Posterior vena cava (tissue), 2 donors: ENCODE results near the gene RFLNA. TPM values are rescaled to one million over a fixed set of nuclear protein-coding genes. Genes with fewer than 3 reads are reported as not detected.

Experiments used
- DNase-seq: peaks from one replicate; pipeline ENCODE4 v3.0.0-alpha.2; 2020; ENCODE audit warnings: low spot score
- intact Hi-C, 2 donors: fragments of 100-400 bp; cut with DNase I; formaldehyde crosslinking; loops; one replicate each; pipeline versions ENCODE4 v1.14.1 to v1.14.2; 2022 to 2023
- total RNA-seq, 2 donors: library from RNA; stranded (reverse); fragmentation: NEBNext Ultra II Directional; extraction: Animal tissue kit (Norgen Biotek cat#: 25700); gene quantifications; one replicate each; pipeline ENCODE4 v1.2.1, GENCODE V29; 2021
- donor health status: DM: yes; HTN: yes; CAD: no.
- donor health status: DM: yes; HTN: yes; CAD: no.

The RFLNA gene
- total RNA-seq, 2 donors from 2014 or later: 0.97 to 1.2 TPM

GRCh38 chr12:124328636-124329035, 33.7 kb downstream of the RFLNA start:
- no peak for DNase-seq
- intact Hi-C loops: no loop called here

- intact Hi-C loops: no loop called here
- no peak for DNase-seq
Measured at GRCh38 chr12:124332058-124332672, 37.3 kb downstream of the RFLNA start.

- intact Hi-C loops: no loop called here
- no peak for DNase-seq
Measured at GRCh38 chr12:124332900-124333299, 38.0 kb downstream of the RFLNA start.

GRCh38 chr12:124333724-124334123, 38.8 kb downstream of the RFLNA start:
- no peak for DNase-seq
- intact Hi-C loops: no loop called here

- intact Hi-C loops: no loop called here
- DNase-seq: no peak
Measured at GRCh38 chr12:124334266-124334665, 39.4 kb downstream of the RFLNA start.

- no peak for DNase-seq
- intact Hi-C loops: no loop called here
Measured at GRCh38 chr12:124334976-124335375, 40.1 kb downstream of the RFLNA start.

GRCh38 chr12:124335426-124336183, 40.7 kb downstream of the RFLNA start:
- intact Hi-C loops: no loop called here

GRCh38 chr12:124336184-124336437, 41.2 kb downstream of the RFLNA start:
- no peak for DNase-seq

More at GRCh38 chr12:124335426-124336183, 40.7 kb downstream of the RFLNA start:
- DNase-seq: no peak

GRCh38 chr12:124336742-124337520, 42.0 kb downstream of the RFLNA start:
- intact Hi-C loops: no loop called here
- DNase-seq: no peak

More at GRCh38 chr12:124336184-124336437, 41.2 kb downstream of the RFLNA start:
- intact Hi-C loops: no loop called here

GRCh38 chr12:124337622-124338021, 42.7 kb downstream of the RFLNA start:
- intact Hi-C loops: no loop called here
- no peak for DNase-seq

- intact Hi-C loops: no loop called here
- no peak for DNase-seq
Measured at GRCh38 chr12:124338448-124338847, 43.6 kb downstream of the RFLNA start.

- intact Hi-C loops: no loop called here
Measured at GRCh38 chr12:124338876-124339603, 44.1 kb downstream of the RFLNA start.

GRCh38 chr12:124340080-124340900, 45.4 kb downstream of the RFLNA start:
- DNase-seq: no peak
- intact Hi-C loops: loop anchor here in 1 of 2 donors (10.0 kb wide), 1 partner anchor 425 kb away; no protein-coding TSS in a partner anchor

More at GRCh38 chr12:124338876-124339603, 44.1 kb downstream of the RFLNA start:
- no peak for DNase-seq

- intact Hi-C loops: loop anchor here in 1 of 2 donors (10.0 kb wide), 1 partner anchor 423 kb away; no protein-coding TSS in a partner anchor
- no peak for DNase-seq
Measured at GRCh38 chr12:124341645-124342069, 46.8 kb downstream of the RFLNA start.

GRCh38 chr12:124344022-124344421, 49.1 kb downstream of the RFLNA start:
- intact Hi-C loops: loop anchor here in 1 of 2 donors (10.0 kb wide), 1 partner anchor 421 kb away; no protein-coding TSS in a partner anchor

GRCh38 chr12:124344526-124344925, 49.6 kb downstream of the RFLNA start:
- intact Hi-C loops: loop anchor here in 1 of 2 donors (10.0 kb wide), 1 partner anchor 420 kb away; no protein-coding TSS in a partner anchor
- no peak for DNase-seq

More at GRCh38 chr12:124344022-124344421, 49.1 kb downstream of the RFLNA start:
- DNase-seq: no peak

- DNase-seq: no peak
- intact Hi-C loops: loop anchor here in 1 of 2 donors (10.0 kb wide), 1 partner anchor 419 kb away; no protein-coding TSS in a partner anchor
Measured at GRCh38 chr12:124345795-124346194, 50.9 kb downstream of the RFLNA start.
